MM.1S (cell line): ENCODE results near the gene FOXJ1.

Experiments
- DNase-seq: peaks from one replicate; pipeline ENCODE4 v3.0.0-alpha.2; 2015
- H2AFZ ChIP-seq: fragments of 300-600 bp; sonication (generic); 2 replicates; pipeline ENCODE4 v1.6.0; 2016; ENCODE audit warnings: antibody characterized with exemption, low read length
- H3F3A ChIP-seq: fragments of 300-600 bp; sonication (generic); 2 replicates; pipeline ENCODE4 v1.6.1; 2016; ENCODE audit warnings: mild to moderate bottlenecking, antibody characterized with exemption, low read length, moderate library complexity, mixed read lengths; ENCODE audit not compliant: insufficient read depth
- H3K27ac ChIP-seq: fragments of 300-600 bp; sonication (generic); 2 replicates; pipeline ENCODE4 v1.5.1; 2016; ENCODE audit warnings: mild to moderate bottlenecking, low read length
- H3K27me3 ChIP-seq: fragments of 300-600 bp; sonication (generic); replicated peaks from 2 replicates; pipeline ENCODE4 v1.6.0; 2016; ENCODE audit warnings: low read length; ENCODE audit not compliant: insufficient read depth
- H3K36me3 ChIP-seq: fragments of 300-600 bp; sonication (generic); replicated peaks from 2 replicates; pipeline ENCODE4 v1.6.1; 2016; ENCODE audit warnings: mild to moderate bottlenecking, low read length, mixed read lengths; ENCODE audit not compliant: insufficient read depth
- H3K4me1 ChIP-seq: fragments of 300-600 bp; sonication (generic); 2 replicates; pipeline ENCODE4 v1.6.1; 2016; ENCODE audit warnings: low read length, mixed read lengths
- H3K4me2 ChIP-seq: fragments of 300-600 bp; sonication (generic); 2 replicates; pipeline ENCODE4 v1.6.0; 2016; ENCODE audit warnings: low read depth, low read length
- H3K4me3 ChIP-seq: fragments of 300-600 bp; sonication (generic); 2 replicates; pipeline ENCODE4 v1.5.1; 2016; ENCODE audit warnings: low read length, mixed read lengths
- H3K79me2 ChIP-seq: fragments of 300-600 bp; sonication (generic); 2 replicates; pipeline ENCODE4 v1.6.1; 2016; ENCODE audit warnings: mixed run types, low read length, mixed read lengths
- H3K9ac ChIP-seq: fragments of 300-600 bp; sonication (generic); 2 replicates; pipeline ENCODE4 v1.6.1; 2016; ENCODE audit warnings: low read length, mixed read lengths
- H3K9me2 ChIP-seq: fragments of 300-600 bp; sonication (generic); replicated peaks from 2 replicates; pipeline ENCODE4 v1.6.1; 2016; ENCODE audit warnings: mild to moderate bottlenecking, low read length, mixed read lengths; ENCODE audit not compliant: insufficient read depth
- H3K9me3 ChIP-seq: fragments of 300-600 bp; sonication (generic); replicated peaks from 2 replicates; pipeline ENCODE4 v1.6.1; 2016; ENCODE audit warnings: mild to moderate bottlenecking, low read length, mixed read lengths; ENCODE audit not compliant: insufficient read depth
- H4K20me1 ChIP-seq: fragments of 300-600 bp; sonication (generic); 2 replicates; pipeline ENCODE4 v1.6.1; 2016; ENCODE audit warnings: mild to moderate bottlenecking, low read length, moderate library complexity, mixed read lengths; ENCODE audit not compliant: insufficient read depth
- CTCF ChIP-seq: fragments of 300-600 bp; sonication (generic); IDR thresholded peaks from 2 replicates; pipeline ENCODE4 v1.5.1; 2016; ENCODE audit warnings: antibody characterized with exemption, low read length, mixed read lengths
- EZH2 ChIP-seq: fragments of 300-600 bp; sonication (generic); optimal IDR thresholded peaks from 2 replicates; pipeline ENCODE3; 2017; ENCODE audit warnings: low read depth, mild to moderate bottlenecking, antibody characterized with exemption, low read length, mixed read lengths
- EZH2phosphoT487 ChIP-seq: fragments of 300-600 bp; sonication (generic); IDR thresholded peaks from 2 replicates; pipeline ENCODE4 v1.6.1; 2018; ENCODE audit warnings: antibody characterized with exemption, low read length

Gene FOXJ1

GRCh38 chr17:76086384-76086783 lies 54.7 kb downstream of the FOXJ1 start:
- TF ChIP-seq EZH2phosphoT487 (no peak), EZH2 (no peak), CTCF (no peak)
- H3K4me1 ChIP-seq: no peaks in the 10 kb centered on the region
- no peaks in the 10 kb centered on the region for H3K9me2 ChIP-seq
- no peak overlapping the region for H3K4me2 ChIP-seq
- no peaks in the 10 kb centered on the region for H3K36me3 ChIP-seq
- no peaks in the 10 kb centered on the region for H3F3A ChIP-seq
- H3K79me2 ChIP-seq: no peaks in the 10 kb centered on the region
- no peak overlapping the region for H3K27ac ChIP-seq
- H4K20me1 ChIP-seq: no peaks in the 10 kb centered on the region
- no peak overlapping the region for H3K9ac ChIP-seq
- no peaks in the 10 kb centered on the region for H3K9me3 ChIP-seq
- H3K27me3 ChIP-seq: no peaks in the 10 kb centered on the region
- H2AFZ ChIP-seq: no peak overlapping the region
- H3K4me3 ChIP-seq: no peak overlapping the region
- no peak for DNase-seq
